Left colon (tissue), 2 donors: Measurements from ENCODE around the gene LRRC26. TPM values are rescaled to one million over a fixed set of nuclear protein-coding genes. Genes with fewer than 3 reads are reported as not detected.
A peak's percentile ranks its signal among the peaks of the same experiment; 100 is the strongest.

Source experiments
- ATAC-seq: fragments of 200-7000 bp; cut with Tn5 transposase; one replicate; pipeline ENCODE4 v1.9.1; 2020; ENCODE audit warnings: mild to moderate bottlenecking, moderate library complexity
- DNase-seq, 2 donors: peaks; one replicate each; pipeline ENCODE4 v3.0.0-alpha.2; 2020
- intact Hi-C, 2 donors: fragments of 100-400 bp; cut with DNase I in 1 of 2; cut with micrococcal nuclease in 1 of 2; formaldehyde crosslinking; loops; one replicate each; pipeline versions ENCODE4 v1.11.2 to v1.14.0; 2022; cut with DNase I, micrococcal nuclease
- total RNA-seq, 2 donors: library from RNA; stranded (reverse); fragmentation: NEBNext Ultra II Directional; extraction: Animal tissue kit (Norgen Biotek cat#: 25700); gene quantifications; one replicate each; pipeline ENCODE4 v1.2.1, GENCODE V29; 2021
- donor health status: DM: no; HTN: no; CAD: no.
- donor health status: DM: yes; HTN: yes; CAD: no.

The LRRC26 gene
- total RNA-seq, 2 donors from 2014 or later: 70.0 to 95.7 TPM

DNA sequence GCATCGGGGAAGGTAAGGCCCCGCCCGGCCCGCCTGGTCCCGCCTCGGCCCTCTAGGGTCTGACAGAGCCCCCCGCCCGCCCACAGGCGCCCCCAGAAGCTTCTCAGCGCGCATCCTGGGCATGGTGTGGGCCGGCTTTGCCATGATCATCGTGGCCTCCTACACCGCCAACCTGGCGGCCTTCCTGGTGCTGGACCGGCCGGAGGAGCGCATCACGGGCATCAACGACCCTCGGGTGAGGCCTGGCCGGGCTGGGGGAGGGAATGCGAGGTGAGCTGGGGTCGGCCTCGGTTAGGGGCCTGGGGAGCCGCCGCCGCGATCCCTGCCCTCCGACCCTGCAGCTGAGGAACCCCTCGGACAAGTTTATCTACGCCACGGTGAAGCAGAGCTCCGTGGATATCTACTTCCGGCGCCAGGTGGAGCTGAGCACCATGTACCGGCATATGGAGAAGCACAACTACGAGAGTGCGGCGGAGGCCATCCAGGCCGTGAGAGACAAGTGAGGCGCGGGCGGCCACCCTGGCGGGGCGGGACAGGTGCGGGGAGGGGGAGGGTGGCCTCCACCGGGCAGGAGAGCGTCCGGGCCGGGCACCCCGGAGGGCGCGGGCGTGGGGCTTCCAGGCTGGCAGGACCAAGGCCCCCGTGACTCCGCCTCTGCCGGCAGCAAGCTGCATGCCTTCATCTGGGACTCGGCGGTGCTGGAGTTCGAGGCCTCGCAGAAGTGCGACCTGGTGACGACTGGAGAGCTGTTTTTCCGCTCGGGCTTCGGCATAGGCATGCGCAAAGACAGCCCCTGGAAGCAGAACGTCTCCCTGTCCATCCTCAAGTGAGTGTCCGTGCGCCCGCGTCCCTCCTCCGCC lies 7.1 kb downstream of the LRRC26 start:
- intact Hi-C loops: no loop called here
- DNase-seq (peak; percentile 53 to 73), ATAC-seq (peak; percentile 71)

DNA sequence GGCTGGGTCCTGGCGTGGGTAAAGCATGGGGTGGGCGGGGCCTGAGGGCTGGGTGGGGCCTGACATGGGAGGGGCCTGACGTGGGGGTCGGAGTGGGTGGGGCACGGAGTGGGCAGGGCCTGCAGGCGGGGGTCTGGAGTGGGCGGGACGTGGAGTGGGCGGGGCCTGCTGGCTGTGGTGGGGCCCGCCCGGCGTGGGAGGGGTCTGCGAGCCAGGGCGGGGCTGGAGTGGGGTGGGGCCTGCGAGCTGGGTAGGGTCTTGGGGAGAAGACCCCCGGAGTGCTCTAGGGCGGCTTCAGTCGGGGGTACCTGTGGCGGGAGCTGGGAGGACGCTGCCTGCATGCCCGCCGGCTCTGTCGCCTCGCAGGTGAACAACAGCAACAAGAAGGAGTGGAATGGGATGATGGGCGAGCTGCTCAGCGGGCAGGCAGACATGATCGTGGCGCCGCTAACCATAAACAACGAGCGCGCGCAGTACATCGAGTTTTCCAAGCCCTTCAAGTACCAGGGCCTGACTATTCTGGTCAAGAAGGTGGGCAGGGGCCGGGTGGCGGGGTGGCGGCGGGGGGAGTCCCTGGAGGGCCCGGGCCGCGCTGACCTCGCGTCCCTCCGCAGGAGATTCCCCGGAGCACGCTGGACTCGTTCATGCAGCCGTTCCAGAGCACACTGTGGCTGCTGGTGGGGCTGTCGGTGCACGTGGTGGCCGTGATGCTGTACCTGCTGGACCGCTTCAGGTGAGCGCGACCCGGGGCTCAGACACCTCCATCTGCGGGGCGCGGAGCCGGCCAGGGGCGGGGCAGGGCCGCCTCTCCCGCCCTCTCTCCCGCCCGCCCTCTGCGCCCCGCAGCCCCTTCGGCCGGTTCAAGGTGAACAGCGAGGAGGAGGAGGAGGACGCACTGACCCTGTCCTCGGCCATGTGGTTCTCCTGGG lies 8.0 kb downstream of the LRRC26 start:
- ATAC-seq (peak; percentile 17), DNase-seq (no peak)
- intact Hi-C loops: no loop called here

DNA sequence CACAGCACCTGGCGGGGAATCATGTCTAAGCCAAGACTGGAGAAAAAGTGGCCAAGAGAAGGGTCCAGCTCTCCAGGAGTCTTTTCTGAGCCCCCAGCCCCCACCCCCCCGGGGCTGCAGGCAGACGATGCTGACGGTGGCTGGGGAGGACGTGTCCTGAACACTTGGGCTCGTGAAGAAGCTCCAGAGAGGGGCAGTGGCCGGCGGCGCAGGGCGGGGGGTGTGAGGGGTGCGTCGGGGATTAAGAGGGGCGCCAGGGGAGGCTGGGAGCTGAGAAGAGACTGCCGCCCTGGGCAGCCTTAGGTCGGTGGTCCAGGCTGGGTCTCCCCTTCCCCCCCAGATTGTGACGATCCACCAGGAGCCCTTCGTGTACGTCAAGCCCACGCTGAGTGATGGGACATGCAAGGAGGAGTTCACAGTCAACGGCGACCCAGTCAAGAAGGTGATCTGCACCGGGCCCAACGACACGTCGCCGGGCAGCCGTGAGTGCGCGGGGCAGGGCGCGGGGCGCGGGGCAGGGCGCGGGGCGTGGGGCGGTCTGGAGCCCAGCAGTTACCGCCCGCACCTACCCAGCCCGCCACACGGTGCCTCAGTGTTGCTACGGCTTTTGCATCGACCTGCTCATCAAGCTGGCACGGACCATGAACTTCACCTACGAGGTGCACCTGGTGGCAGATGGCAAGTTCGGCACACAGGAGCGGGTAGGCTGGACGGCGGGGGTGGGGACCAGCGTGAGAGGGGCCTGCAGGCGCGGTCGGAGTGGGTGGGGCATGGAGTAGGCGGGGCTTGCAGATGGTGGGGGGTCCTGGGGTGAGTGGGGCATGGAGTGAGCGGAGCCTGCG lies 8.9 kb downstream of the LRRC26 start:
- DNase-seq: no peak
- intact Hi-C loops: no loop called here
- no peak for ATAC-seq

DNA sequence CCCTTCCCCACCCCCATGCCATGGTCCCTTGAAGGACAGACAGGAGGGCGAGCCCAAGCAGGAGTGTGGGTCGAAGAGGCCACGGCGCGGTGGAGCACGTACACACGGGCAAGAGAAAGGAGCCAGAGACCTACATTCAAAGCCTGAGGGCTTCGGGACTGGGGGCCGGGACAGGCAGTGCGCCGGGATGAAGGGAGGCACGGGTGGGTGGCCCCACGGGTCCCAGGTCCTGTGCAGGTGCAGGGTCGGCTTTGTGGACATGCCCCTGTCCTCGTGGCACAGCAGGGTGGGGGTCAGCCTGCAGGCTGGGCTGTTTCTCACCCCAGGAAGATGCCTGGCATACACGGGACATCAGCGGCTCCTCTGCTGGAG lies 9.8 kb downstream of the LRRC26 start:
- no peak for ATAC-seq
- no peak for DNase-seq
- intact Hi-C loops: no loop called here

DNA sequence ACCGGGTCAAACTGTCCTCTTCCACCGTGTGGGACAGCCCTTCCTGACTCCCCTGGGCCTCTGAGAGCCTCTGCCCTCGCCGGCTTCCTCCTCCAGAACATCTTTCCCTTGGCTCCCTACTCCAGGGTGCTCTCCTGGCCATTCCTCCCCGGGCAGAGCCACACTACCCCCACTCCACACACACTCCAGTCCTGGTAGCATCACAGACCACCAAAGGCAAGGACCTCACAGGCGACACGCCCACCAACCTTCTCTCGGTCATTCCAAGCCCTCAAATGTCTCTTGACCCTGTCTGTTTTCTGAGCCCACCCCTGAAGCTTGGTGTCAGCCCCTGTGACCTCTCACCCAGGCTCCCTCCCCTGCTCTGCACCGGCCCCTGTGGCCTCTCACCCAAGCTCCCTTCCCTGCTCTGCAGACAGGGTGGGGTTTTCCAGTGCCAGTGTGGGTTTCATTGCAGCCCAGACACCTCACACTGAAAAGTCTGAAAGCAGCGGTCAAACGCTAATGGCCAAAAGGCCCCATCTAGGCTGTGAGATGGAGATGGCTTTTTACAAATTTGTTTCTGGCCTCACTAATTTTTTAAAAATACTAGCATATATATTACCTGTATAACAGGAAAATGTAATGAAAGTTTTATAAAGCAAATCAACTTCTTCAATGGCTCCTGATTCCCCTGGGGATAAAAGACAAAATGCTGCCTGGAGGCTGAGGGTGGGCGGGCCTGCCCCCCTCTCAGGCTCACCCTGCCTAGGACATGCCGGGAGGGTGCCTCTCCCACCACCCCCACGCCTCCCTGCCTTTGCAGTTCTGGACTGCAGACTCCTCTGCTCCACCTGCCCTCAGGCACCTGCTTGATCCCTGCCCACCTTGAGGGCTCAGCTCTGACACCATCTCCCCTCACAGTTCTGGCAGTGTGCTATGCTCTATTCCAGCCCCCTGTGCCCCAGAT lies 10.5 kb downstream of the LRRC26 start:
- no peak for ATAC-seq
- intact Hi-C loops: no loop called here
- DNase-seq: no peak

DNA sequence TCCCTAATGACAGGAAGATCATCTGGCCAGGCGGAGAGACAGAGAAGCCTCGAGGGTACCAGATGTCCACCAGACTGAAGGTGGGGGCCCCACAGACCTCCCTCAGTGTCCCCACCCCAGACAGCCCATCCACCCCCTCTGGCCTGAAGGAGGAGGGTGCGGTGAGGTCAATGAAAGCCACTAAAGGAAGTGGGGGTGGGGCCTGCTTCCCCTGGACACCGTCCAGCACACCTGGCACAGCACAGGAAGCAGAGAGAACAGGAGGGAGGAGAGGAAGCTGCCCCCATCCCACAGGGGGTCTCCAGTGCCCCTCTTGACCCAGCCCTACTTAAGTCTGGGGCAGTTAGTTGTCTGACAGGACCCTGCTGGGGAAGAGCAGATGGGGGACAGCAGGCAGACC lies 11.2 kb downstream of the LRRC26 start:
- intact Hi-C loops: no loop called here
- DNase-seq: peak in 1 of 2 donors; percentile 42
- no peak for ATAC-seq

DNA sequence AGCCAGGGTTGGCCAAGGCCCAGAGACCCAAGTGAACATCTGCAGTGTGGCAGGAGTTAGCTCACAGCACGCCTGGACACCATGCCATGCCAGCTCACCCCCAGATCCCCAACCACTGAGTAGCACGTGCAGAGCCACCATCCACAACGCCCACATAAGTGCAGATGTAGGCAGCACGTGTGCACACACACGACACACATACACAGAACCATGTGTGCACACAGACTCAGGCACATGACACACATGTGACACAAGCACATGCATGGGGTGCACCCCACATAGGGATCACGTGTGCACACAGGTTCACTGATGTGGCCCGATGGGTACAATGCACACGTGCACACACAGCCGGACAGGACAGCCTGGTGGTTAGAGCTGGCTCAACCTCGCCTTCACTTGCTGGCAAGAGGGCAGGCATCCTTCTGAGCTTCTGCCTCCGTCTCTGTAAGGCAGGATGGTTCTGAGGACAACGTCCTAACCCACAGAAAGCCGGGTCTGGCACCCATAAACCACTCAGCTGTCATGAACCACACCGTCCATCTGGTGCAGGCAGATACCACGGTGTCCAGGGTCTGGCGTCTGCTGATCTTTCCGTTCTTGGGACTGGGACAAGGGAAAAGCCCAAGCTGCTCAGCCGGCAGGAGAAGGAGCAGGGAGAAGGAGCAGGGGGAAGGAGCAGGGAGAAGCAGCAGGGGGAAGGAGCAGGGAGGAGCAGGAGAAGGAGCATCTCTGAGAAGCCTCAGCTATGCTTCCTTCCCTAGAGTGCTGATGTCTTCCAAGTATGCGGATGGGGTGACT lies 12.0 kb downstream of the LRRC26 start:
- ATAC-seq: no peak
- no peak for DNase-seq
- intact Hi-C loops: no loop called here

DNA sequence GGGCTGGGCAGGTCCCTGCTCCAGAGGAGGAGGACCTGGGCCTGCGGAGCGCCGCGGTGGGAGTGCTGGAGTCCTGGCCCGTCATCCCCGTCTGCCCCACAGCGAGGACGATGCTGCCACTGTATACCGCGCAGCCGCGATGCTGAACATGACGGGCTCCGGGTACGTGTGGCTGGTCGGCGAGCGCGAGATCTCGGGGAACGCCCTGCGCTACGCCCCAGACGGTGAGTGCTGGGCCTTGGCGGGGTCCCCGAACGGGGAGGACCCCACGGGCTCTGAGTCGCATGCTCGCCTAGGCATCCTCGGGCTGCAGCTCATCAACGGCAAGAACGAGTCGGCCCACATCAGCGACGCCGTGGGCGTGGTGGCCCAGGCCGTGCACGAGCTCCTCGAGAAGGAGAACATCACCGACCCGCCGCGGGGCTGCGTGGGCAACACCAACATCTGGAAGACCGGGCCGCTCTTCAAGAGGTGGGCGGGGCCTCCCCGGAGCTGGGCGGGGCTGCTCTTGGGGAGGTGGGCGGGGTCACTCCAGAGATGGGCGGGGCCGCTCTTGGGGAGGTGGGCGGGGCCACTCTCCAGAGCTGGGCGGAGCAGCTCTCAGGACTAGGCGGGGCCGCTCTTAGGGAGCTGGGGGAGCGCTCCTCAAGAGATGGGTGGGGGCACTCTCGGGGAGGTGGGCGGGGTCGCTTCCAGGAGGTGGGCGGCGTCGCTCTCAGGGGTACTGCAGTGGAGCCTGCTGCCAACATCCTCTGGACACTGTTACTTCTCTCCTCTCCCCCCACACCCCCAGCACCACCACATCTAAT lies 13.1 kb downstream of the LRRC26 start:
- intact Hi-C loops: no loop called here
- peak; percentile 70 for ATAC-seq
- peak in 1 of 2 donors; percentile 62 for DNase-seq

DNA sequence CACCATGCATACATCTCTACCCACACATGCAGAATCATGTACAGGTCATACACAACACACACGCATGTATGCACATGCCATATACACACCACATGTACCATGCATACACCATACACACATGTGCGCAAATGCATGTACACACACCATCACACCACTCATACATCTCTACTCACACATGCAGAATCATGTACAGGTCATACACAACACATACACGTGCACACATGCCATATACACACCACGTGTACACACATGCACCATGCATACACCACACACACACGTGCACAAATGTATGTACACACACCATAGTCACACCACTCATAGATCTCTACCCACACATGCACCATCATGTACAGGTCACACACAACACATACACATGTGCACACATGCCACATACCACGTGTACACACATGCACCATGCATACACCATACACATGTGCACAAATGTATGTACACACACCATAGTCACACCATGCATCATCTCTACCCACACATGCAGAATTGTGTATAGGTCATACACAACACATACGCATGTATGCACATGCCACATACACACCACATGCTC lies 16.9 kb downstream of the LRRC26 start:
- ATAC-seq (no peak), DNase-seq (no peak)
- intact Hi-C loops: no loop called here

DNA sequence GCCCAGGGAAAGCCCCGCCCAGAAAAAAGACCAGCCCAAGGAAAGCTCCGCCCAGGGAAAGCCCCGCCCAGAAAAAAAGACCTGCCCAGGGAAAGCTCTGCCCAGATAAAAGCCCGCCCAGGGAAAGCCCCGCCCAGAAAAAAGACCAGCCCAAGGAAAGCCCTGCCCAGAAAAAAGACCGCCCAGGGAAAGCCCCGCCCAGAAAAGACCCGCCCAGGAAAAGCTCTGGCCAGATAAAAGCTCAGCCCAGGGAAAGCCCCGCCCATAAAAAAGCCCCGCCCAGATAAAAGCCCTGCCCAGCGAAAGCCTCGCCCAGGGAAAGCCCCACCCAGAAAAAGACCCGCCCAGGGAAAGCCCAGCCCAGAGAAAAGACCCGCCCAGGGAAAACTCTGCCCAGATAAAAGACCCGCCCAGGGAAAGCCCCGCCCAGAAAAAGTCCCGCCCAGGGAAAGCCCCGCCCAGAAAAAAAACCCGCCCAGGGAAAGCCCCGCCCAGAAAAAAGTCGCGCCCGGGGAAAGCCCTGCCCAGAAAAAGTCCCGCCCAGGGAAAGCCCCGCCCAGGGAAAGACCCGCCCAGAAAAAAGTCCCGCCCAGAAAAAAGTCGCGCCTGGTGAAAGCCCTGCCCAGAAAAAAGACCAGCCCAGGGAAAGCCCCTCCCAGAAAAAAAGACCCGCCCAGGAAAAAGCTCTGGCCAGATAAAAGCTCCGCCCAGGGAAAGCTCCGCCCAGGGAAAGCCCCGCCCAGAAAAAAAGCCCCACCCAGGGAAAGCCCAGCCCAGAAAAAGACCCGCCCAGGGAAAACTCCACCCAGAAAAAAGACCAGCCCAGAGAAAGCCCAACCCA lies 19.0 kb downstream of the LRRC26 start:
- intact Hi-C loops: no loop called here
- DNase-seq: peak; percentile 83
- peak; percentile 74 for ATAC-seq

DNA sequence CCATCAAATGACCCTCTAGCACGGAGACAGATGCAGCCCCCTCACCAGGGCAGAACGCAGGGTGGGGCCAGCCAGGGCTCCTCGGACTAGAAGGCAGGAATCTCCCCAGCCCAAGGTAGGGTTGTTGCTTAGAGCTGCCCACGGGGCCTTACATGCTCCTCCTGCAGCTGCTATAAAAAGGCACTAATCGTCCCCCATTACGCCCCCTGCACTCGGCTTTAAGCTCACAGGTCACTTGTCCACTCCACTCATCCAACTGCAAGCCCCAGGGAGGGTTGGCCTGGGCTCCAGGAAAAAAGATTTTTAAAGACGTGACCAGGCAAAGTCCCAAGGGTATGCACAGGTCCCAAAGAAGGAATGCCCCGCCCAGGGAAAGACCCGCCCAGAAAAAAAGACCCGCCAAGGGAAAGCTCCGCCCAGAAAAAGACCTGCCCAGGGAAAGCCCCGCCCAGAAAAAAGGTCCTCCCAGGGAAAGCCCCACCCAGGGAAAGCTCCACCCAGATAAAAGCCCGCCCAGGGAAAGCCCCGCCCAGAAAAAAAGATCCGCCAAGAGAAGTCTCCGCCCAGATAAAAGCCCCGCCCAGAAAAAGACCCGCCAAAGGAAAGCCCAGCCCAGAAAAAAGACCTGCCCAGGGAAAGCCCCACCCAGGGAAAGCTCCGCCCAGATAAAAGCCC lies 19.8 kb downstream of the LRRC26 start:
- ATAC-seq (peak; percentile 49), DNase-seq (peak in 1 of 2 donors; percentile 64)
- intact Hi-C loops: no loop called here

DNA sequence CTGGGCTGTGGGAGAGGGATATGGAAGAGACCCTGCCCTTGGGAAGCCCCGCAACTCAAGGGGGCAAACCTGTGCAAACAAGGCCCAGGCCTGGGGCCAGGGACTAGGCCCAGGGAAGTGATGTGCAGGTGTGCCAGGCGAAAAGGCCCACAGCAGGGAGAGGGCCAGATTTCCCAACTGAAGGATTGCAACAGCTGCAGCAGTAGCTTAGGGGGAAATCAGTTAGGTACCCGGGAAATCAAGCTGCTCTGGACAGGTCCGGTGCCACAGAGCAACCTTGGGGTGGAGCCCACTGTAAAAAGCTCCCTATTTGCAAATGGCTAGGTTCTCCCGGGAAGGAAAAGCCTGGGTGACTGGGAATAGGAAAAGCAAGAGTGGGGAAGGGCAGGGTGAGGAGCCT lies 20.5 kb downstream of the LRRC26 start:
- no peak for DNase-seq
- intact Hi-C loops: no loop called here
- ATAC-seq: no peak

DNA sequence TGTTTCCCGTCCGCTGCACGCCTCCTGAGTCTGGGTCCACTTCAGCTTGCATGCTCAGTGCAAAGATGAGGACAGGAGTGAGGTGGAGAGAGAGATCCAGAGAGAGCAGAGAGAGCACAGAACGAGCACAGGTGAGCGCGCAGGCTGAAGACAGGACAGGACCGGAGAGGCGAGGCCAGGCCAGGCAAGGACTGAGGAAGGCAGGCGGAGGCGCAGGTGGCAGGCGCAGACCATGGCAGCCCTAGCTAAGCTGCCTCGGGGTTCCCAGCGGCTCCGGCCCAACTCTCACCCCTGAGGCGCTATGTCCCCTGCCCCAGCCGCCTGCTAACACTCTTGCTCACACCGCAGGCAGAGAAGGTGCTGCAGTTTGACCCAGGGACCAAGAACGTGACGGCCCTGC lies 21.2 kb downstream of the LRRC26 start:
- intact Hi-C loops: no loop called here
- ATAC-seq: no peak
- DNase-seq: no peak

DNA sequence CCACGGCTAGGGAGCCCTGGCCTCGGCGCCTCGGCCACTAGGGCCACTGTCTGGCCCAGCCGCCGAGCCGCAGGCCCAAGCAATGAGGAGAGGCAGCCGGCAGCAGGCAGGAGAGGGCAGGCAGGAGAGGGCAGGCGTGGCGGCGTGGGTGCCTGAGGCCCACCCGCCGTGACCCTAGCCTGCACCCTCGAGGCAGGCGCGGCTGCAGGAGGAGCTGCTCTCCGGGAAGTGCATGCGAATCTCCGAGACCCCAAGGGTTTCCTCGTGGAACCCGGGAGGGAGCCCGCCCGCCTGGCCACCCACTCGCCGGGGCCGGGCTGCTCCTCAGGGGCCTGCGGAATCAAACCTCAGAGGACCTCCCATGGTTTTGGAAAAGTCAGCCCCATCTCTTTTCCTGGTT lies 21.6 kb downstream of the LRRC26 start:
- intact Hi-C loops: no loop called here
- DNase-seq (no peak), ATAC-seq (no peak)

DNA sequence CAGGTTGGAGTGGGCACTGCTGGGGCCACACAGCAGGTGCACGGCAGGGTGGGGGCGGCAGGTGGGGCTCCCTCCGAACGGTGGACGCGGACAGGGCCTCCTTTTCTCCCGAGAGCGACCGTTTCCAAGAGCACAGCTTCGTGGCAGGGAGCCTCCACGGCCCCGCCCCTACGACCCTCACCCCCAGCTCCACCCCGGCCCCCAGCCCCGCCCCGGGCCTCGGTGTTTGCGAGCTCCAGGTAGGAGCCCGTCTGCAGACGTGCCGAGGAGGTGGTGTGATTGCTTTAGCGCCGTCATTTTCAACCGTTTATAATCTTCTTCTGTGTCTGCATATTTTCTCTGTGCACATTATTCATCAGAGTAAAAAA lies 22.1 kb downstream of the LRRC26 start:
- intact Hi-C loops: no loop called here
- no peak for DNase-seq
- ATAC-seq: no peak
